DOHH2 (cell line): ENCODE measurements around the gene ST7.

Experiments used
- H3F3A ChIP-seq: fragments of 200-600 bp; sonication (generic), shearing (Covaris generic); 2 replicates; pipeline ENCODE4 v1.6.0; 2016; ENCODE audit warnings: antibody characterized with exemption, mild to moderate bottlenecking; ENCODE audit not compliant: control insufficient read depth, insufficient read depth
- H3K27ac ChIP-seq: fragments of 200-600 bp; sonication (generic); 2 replicates; pipeline ENCODE4 v1.5.1; 2014; ENCODE audit warnings: low read depth, mild to moderate bottlenecking, low read length, moderate library complexity
- H3K27me3 ChIP-seq: fragments of 200-600 bp; sonication (generic); 2 replicates; pipeline ENCODE4 v1.6.1; 2014; ENCODE audit warnings: mild to moderate bottlenecking, low read length, mixed read lengths; ENCODE audit not compliant: control insufficient read depth
- H3K36me3 ChIP-seq: fragments of 200-600 bp; sonication (generic); 2 replicates; pipeline ENCODE4 v1.6.1; 2014; ENCODE audit warnings: mild to moderate bottlenecking, low read length, moderate library complexity, mixed read lengths; ENCODE audit not compliant: control insufficient read depth
- H3K4me1 ChIP-seq: fragments of 200-600 bp; sonication (generic); 2 replicates; pipeline ENCODE4 v1.6.1; 2014; ENCODE audit warnings: mild to moderate bottlenecking, low read length, mixed read lengths; ENCODE audit not compliant: control insufficient read depth
- H3K4me2 ChIP-seq: fragments of 200-600 bp; sonication (generic); 2 replicates; pipeline ENCODE4 v1.6.0; 2014; ENCODE audit warnings: mild to moderate bottlenecking, low read length, moderate library complexity
- H3K4me3 ChIP-seq: fragments of 200-600 bp; sonication (generic); 2 replicates; pipeline ENCODE4 v1.5.1; 2014; ENCODE audit warnings: mild to moderate bottlenecking, low read length, mixed read lengths
- H3K79me2 ChIP-seq: fragments of 200-600 bp; sonication (generic); 2 replicates; pipeline ENCODE4 v1.6.1; 2014; ENCODE audit warnings: mild to moderate bottlenecking, low read length, mixed read lengths; ENCODE audit not compliant: control insufficient read depth
- H3K9me2 ChIP-seq: fragments of 200-600 bp; sonication (generic); replicated peaks from 2 replicates; pipeline ENCODE4 v1.6.1; 2014; ENCODE audit warnings: mild to moderate bottlenecking, low read length, mixed read lengths; ENCODE audit not compliant: control insufficient read depth
- H3K9me3 ChIP-seq: fragments of 200-600 bp; sonication (generic); 2 replicates; pipeline ENCODE4 v1.6.1; 2014; ENCODE audit warnings: antibody characterized with exemption, low read length, mixed read lengths; ENCODE audit not compliant: control insufficient read depth, insufficient read depth
- H4K20me1 ChIP-seq: fragments of 200-600 bp; sonication (generic); 2 replicates; pipeline ENCODE4 v1.6.0; 2014; ENCODE audit warnings: low read depth, mild to moderate bottlenecking, antibody characterized with exemption, low read length, moderate library complexity; ENCODE audit not compliant: control insufficient read depth, insufficient read depth
- EZH2phosphoT487 ChIP-seq: fragments of 200-600 bp; sonication (generic); IDR thresholded peaks from 2 replicates; pipeline ENCODE4 v1.6.1; 2017; ENCODE audit warnings: borderline replicate concordance, mild to moderate bottlenecking, antibody characterized with exemption, low read length, moderate library complexity, mixed read lengths
- TF ChIP-seq, protein P1 (sequence below): fragments of 200-600 bp; sonication (generic); IDR thresholded peaks from one replicate; pipeline ENCODE4 v1.5.1; 2014; ENCODE audit warnings: antibody characterized with exemption, mild to moderate bottlenecking, low read depth, low read length; ENCODE audit not compliant: poor library complexity, severe bottlenecking

Gene ST7

GRCh38 chr7:117238472-117238871 is 285.2 kb downstream of the ST7 start:
- Histone ChIP-seq H4K20me1 (no peaks in the 10 kb centered on the region), H3K36me3 (no peaks in the 10 kb centered on the region), H3K79me2 (no peaks in the 10 kb centered on the region), H3K4me2 (no peak overlapping the region), H3F3A (no peaks in the 10 kb centered on the region), H3K4me1 (no peaks in the 10 kb centered on the region), H3K9me2 (no peaks in the 10 kb centered on the region), H3K27me3 (no peaks in the 10 kb centered on the region), H3K27ac (no peak overlapping the region), H3K9me3 (no peaks in the 10 kb centered on the region), H3K4me3 (no peak overlapping the region)
- TF ChIP-seq EZH2phosphoT487, result no peak
- TF ChIP-seq, protein P1, sequence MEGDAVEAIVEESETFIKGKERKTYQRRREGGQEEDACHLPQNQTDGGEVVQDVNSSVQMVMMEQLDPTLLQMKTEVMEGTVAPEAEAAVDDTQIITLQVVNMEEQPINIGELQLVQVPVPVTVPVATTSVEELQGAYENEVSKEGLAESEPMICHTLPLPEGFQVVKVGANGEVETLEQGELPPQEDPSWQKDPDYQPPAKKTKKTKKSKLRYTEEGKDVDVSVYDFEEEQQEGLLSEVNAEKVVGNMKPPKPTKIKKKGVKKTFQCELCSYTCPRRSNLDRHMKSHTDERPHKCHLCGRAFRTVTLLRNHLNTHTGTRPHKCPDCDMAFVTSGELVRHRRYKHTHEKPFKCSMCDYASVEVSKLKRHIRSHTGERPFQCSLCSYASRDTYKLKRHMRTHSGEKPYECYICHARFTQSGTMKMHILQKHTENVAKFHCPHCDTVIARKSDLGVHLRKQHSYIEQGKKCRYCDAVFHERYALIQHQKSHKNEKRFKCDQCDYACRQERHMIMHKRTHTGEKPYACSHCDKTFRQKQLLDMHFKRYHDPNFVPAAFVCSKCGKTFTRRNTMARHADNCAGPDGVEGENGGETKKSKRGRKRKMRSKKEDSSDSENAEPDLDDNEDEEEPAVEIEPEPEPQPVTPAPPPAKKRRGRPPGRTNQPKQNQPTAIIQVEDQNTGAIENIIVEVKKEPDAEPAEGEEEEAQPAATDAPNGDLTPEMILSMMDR, result no peak

GRCh38 chr7:117238937-117239336 is 285.6 kb downstream of the ST7 start:
- no peak overlapping the region for H3K4me3 ChIP-seq
- H3K79me2 ChIP-seq, result no peaks in the 10 kb centered on the region
- TF ChIP-seq, protein P1, result no peak
- TF ChIP-seq EZH2phosphoT487, result no peak
- no peaks in the 10 kb centered on the region for H4K20me1 ChIP-seq
- no peaks in the 10 kb centered on the region for H3K36me3 ChIP-seq
- no peak overlapping the region for H3K27ac ChIP-seq
- no peaks in the 10 kb centered on the region for H3K4me1 ChIP-seq
- no peaks in the 10 kb centered on the region for H3K27me3 ChIP-seq
- no peaks in the 10 kb centered on the region for H3F3A ChIP-seq
- H3K4me2 ChIP-seq, result no peak overlapping the region
- no peaks in the 10 kb centered on the region for H3K9me3 ChIP-seq
- H3K9me2 ChIP-seq, result no peaks in the 10 kb centered on the region

DNA sequence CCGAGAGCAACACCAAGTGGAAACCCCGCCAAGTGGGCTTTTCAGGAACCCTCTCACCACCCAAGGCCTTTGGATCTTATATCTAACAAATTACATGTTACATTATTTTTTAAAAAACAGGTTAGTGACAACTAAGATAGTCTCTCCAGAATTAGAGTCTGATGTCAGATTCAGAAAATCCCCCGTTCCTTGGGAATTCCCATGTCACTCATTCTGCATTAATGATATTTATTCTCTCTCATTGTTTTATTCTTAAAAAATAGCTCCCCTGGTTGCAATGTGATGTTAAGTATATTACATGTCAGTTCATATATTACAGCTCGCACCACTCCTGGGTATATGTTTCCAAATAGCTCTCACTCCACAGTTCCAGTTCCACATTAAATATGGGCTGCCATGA is 287.8 kb downstream of the ST7 start:
- Histone ChIP-seq H3K36me3 (no peaks in the 10 kb centered on the region), H3K27me3 (no peaks in the 10 kb centered on the region), H3K4me2 (no peak overlapping the region), H3K4me1 (no peaks in the 10 kb centered on the region), H3F3A (no peaks in the 10 kb centered on the region), H3K9me3 (peaks cover 3% of the 10 kb centered on the region; the same call in 1 of the 2 replicates), H3K79me2 (no peaks in the 10 kb centered on the region), H3K4me3 (no peak overlapping the region), H3K27ac (no peak overlapping the region), H3K9me2 (no peaks in the 10 kb centered on the region), H4K20me1 (no peaks in the 10 kb centered on the region)
- TF ChIP-seq EZH2phosphoT487, result no peak
- TF ChIP-seq, protein P1, result no peak
